Ovary (tissue), 10 donors: ENCODE measurements around the gene ARFGAP1. TPM values are rescaled to one million over a fixed set of nuclear protein-coding genes. Genes with fewer than 3 reads are reported as not detected.
A peak's percentile ranks its signal among the peaks of the same experiment; 100 is the strongest.

Source experiments
- DNase-seq, 5 donors: peaks; one replicate each; pipeline ENCODE4 v3.0.0-alpha.2; 2019 to 2020
- H3K27ac ChIP-seq, 2 donors: fragments of 200-600 bp; one replicate each; pipeline versions ENCODE4 v1.5.1 to v1.8.0; 2019 to 2022
- H3K27me3 ChIP-seq: fragments of 200-600 bp; one replicate; pipeline ENCODE4 v1.8.0; 2022
- H3K36me3 ChIP-seq: fragments of 200-600 bp; sonication (generic); one replicate; pipeline ENCODE4 v1.5.1; 2019
- H3K4me1 ChIP-seq: one replicate; pipeline ENCODE4 v1.8.1; 2013; ENCODE audit warnings: mild to moderate bottlenecking, moderate library complexity; ENCODE audit not compliant: insufficient read depth
- H3K4me3 ChIP-seq: fragments of 200-600 bp; sonication (generic); one replicate; pipeline ENCODE4 v1.5.1; 2017
- H3K9me3 ChIP-seq, 2 donors: fragments of 200-600 bp in 1 of 2; sonication (generic) in 1 of 2; one replicate each; pipeline versions ENCODE4 v1.5.1 to v1.8.1; 2013 to 2019; ENCODE audit warnings: mild to moderate bottlenecking in 1 of 2, moderate library complexity in 1 of 2
- CTCF ChIP-seq, 3 donors: fragments of 450-650 bp in 2 of 3; fragments of 200-600 bp in 1 of 3; IDR thresholded peaks; one replicate each; pipeline versions ENCODE4 v1.5.1 to v1.8.0; 2016 to 2022; ENCODE audit warnings: antibody characterized with exemption in 3 of 3, mild to moderate bottlenecking in 1 of 3
- EP300 ChIP-seq: sonication (generic); formaldehyde crosslinking; IDR thresholded peaks from one replicate; pipeline ENCODE4 v1.6.1; 2017; ENCODE audit warnings: antibody characterized with exemption
- POLR2A ChIP-seq: fragments of 450-650 bp; IDR thresholded peaks from one replicate; pipeline ENCODE4 v1.6.1; 2017; ENCODE audit warnings: antibody characterized with exemption, mild to moderate bottlenecking, moderate library complexity
- WGBS, 3 donors: extraction: QIAGEN DNeasy Blood & Tissue Kit in 1 of 3; methylation state at CpG; one replicate each; pipeline versions ENCODE4 v1.1.5 to v1.1.7; 2013 to 2017; 5-methylcytosine and 5-hydroxymethylcytosine counted together
- intact Hi-C, 4 donors: fragments of 100-400 bp; cut with DNase I; formaldehyde crosslinking; loops; one replicate each; pipeline versions ENCODE4 v1.11.0 to v1.15.1; 2022 to 2023
- long read RNA-seq, 3 donors: library from polyadenylated mRNA in 2 of 3; unstranded in 2 of 3; transcript quantifications; one replicate each; pipeline ENCODE4 v2.0.0 and lab custom pipeline, GENCODE V29; 2021 to 2026
- polyA plus RNA-seq, 2 donors: library from polyadenylated mRNA; stranded (reverse); fragments of 200-250 nt in 1 of 2; fragments of 350-450 nt in 1 of 2; fragmentation: Illumina TruSeq in 1 of 2; extraction: RNeasy Lipid Tissue Mini Kit (QIAGEN cat#74804) in 1 of 2; gene quantifications; one replicate each; pipeline ENCODE4 v1.2.3, GENCODE V29; 2013 to 2014
- total RNA-seq, 7 donors: library from RNA; depleted of rRNA in 2 of 7; stranded (reverse); fragments of >200 nt in 2 of 7; fragmentation: NEBNext Ultra II Directional in 3 of 7; extraction: Animal tissue kit (Norgen Biotek cat#: 25700) in 3 of 7; gene quantifications; one replicate each; pipeline versions ENCODE4 v1.1.0 to v1.2.4, GENCODE V29; 2016 to 2023
- donor health status: DM: no; HTN: no; CAD: no; lungs with moderate emphysema.
- donor health status: DM: no; HTN: no; CAD: no.
- donor health status: Bipolar disorder and iron deficiency.
- donor health status: DM: yes; HTN: yes; CAD: no.
- donor health status: DM: no; HTN: no; CAD: no.
- donor health status: DM: yes; HTN: yes; CAD: no.

Gene ARFGAP1
- total RNA-seq (10 to 100 TPM; 40.2 to 80.2 (median 74.8) TPM), polyA plus RNA-seq (10 to 100 TPM; 18.9 to 59.5 TPM)
- long read RNA-seq, donor 1, transcript ARFGAP1-203 (13 exons, 3,281 nt), result major isoform, 69 of 156 reads
- long read RNA-seq, donor 1, transcript ARFGAP1-209 (4 exons, 2,727 nt), result minor isoform, 8 of 156 reads
- long read RNA-seq, donor 1, partial matches to known transcripts, result 67 of 156 reads
- long read RNA-seq, donor 1, other reads (novel, unspliced or antisense), result 11 of 156 reads
- long read RNA-seq, donor 2, transcript ARFGAP1-203 (13 exons, 3,281 nt), result major isoform, 13 of 24 reads
- long read RNA-seq, donor 2, partial matches to known transcripts, result 6 of 24 reads
- long read RNA-seq, donor 2, other reads (novel, unspliced or antisense), result 0 of 24 reads
- long read RNA-seq, donor 3, transcript ARFGAP1-209 (4 exons, 2,727 nt), result minor isoform, 15 of 139 reads
- long read RNA-seq, donor 3, transcript ARFGAP1-203 (13 exons, 3,281 nt), result major isoform, 48 of 139 reads
- long read RNA-seq, donor 3, partial matches to known transcripts, result 63 of 139 reads
- long read RNA-seq, donor 3, other reads (novel, unspliced or antisense), result 13 of 139 reads

- intact Hi-C loops, result no loop called here
- peak within 1 kb of the TSS in 1 of 2 donors; percentile 48 for H3K27ac ChIP-seq
- DNase-seq, result peak; percentile 87 to 95 (median 92)
- H3K4me1 ChIP-seq, result peaks cover 8% of the 10 kb centered on the region
- 1 to 2% (median 2%) methylated on average over 75 to 97 of the region's 97 CpGs for WGBS, 3 donors
- peak; percentile 61 for TF ChIP-seq POLR2A
- no peak for TF ChIP-seq CTCF (IDR thresholded peaks at IDR 0.05)
- no peaks in the 10 kb centered on the region for H3K36me3 ChIP-seq
- H3K27me3 ChIP-seq, result no peaks in the 10 kb centered on the region
- H3K4me3 ChIP-seq, result peak within 1 kb of the TSS; percentile 93
- H3K9me3 ChIP-seq, result no peaks in the 10 kb centered on the region
These were observed at the start of gene ARFGAP1 for GRCh38 chr20:63272105-63273058. TSS of gene ARFGAP1 (plus strand) at chr20:63272813. CDS start at chr20:63275581, 2,768 bp downstream.

GRCh38 chr20:63223121-63223825 lies 49.3 kb upstream of the ARFGAP1 start:
- DNase-seq, result peak in 1 of 5 donors; percentile 37

GRCh38 chr20:63223826-63224207 lies 48.8 kb upstream of the ARFGAP1 start:
- intact Hi-C loops, result no loop called here
- TF ChIP-seq EP300, result no peak
- no peak for TF ChIP-seq CTCF (IDR thresholded peaks at IDR 0.05)
- TF ChIP-seq POLR2A, result no peak
- 62 to 82% (median 77%) methylated on average over 6 of the region's 6 CpGs for WGBS, 3 donors

More at GRCh38 chr20:63223121-63223825, 49.3 kb upstream of the ARFGAP1 start:
- Histone ChIP-seq H3K36me3 (no peaks in the 10 kb centered on the region), H3K27me3 (no peaks in the 10 kb centered on the region), H3K4me3 (no peak overlapping the region), H3K4me1 (no peaks in the 10 kb centered on the region), H3K9me3 (no peaks in the 10 kb centered on the region), H3K27ac (no peak overlapping the region)
- 49 to 60% (median 57%) methylated on average over 12 of the region's 12 CpGs for WGBS, 3 donors
- intact Hi-C loops, result no loop called here
- TF ChIP-seq POLR2A (no peak), CTCF (IDR thresholded peaks at IDR 0.05) (peak; percentile 10 to 21 (median 17))

More at GRCh38 chr20:63223826-63224207, 48.8 kb upstream of the ARFGAP1 start:
- no peaks in the 10 kb centered on the region for H3K36me3 ChIP-seq
- no peak overlapping the region for H3K27ac ChIP-seq
- H3K4me3 ChIP-seq, result no peak overlapping the region
- no peaks in the 10 kb centered on the region for H3K4me1 ChIP-seq
- no peaks in the 10 kb centered on the region for H3K27me3 ChIP-seq
- DNase-seq, result no peak
- no peaks in the 10 kb centered on the region for H3K9me3 ChIP-seq
